Measurements from ENCODE around the gene MAGI1. TPM values are rescaled to one million over a fixed set of nuclear protein-coding genes. Genes with fewer than 3 reads are reported as not detected.

The MAGI1 gene
- total RNA-seq, 1 donor from 2014 or later = 13.7 TPM

- no peak for ATAC-seq
Measured at GRCh38 chr3:65787827-65788226, 250.9 kb downstream of the MAGI1 start.

- ATAC-seq = no peak
Measured at GRCh38 chr3:65787340-65787739, 251.4 kb downstream of the MAGI1 start.

GRCh38 chr3:65786890-65787289 lies 251.8 kb downstream of the MAGI1 start:
- ATAC-seq = no peak

DNA sequence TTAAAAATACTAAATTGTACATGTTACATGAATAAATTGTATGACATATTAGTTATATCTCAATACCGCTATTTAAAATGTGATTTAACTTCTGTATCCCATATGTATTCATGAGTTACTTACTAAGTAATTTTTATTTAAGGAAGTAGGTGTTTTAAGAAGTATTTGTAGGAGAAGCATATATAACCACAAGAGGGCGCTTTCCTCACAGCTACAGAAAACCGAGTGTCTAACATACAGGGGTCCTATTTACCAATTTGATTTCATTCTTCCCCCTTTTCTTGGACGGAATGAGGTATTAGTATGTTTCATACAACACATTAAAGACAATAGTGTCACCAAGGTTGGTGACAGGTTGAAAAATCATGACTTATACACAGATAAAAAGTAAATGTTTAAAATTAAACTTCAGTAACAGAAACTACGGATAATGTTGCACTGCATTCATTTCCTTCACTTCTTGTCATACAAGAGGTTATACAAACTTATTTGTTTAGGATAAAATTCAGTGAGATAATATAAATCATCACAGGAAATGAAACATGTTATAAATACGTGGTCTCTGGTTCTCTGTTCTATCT lies 253.6 kb downstream of the MAGI1 start:
- ATAC-seq = no peak

DNA sequence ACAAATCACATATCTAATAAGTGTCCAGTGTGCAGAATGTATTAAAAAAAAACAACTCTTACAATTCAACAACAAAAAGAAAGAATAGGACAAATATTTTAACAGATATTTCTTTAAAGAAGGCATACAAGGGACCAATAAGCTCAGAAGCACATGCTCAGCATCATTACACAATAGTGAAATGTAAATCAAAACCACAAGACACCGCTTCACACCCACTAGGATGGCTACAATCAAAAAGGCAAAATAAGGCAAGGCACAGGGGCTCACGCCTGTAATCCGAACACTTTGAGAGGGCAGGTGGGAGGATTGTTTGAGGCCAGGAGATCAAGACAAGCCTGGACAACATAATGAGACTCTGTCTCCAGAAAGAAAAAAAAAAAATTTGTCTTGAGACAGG lies 255.6 kb downstream of the MAGI1 start:
- ATAC-seq = no peak

GRCh38 chr3:65781594-65781993 lies 257.1 kb downstream of the MAGI1 start:
- ATAC-seq = no peak

GRCh38 chr3:65779390-65779789 lies 259.3 kb downstream of the MAGI1 start:
- no peak for ATAC-seq

- no peak for ATAC-seq
Measured at GRCh38 chr3:65778968-65779367, 259.8 kb downstream of the MAGI1 start.

DNA sequence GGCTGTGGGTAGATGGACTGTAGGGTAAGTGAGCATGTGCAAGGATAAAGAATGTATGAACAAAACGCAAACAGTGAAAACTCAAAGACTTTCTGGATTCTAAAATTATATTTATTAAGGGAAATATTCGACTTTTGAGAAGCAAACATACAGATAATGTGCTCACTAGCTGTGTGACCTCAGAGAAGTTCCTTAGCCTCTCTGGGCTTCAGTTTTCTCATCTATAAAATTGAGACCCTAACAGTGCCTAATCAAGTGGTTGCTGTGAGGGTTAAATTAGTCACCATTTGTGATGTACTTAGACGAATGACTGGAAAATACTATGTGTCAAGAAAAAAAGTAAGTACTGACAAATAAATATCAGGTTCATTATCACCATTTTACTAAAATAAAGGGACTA lies 261.7 kb downstream of the MAGI1 start:
- ATAC-seq = no peak

GRCh38 chr3:65776494-65776893 lies 262.2 kb downstream of the MAGI1 start:
- ATAC-seq = no peak

DNA sequence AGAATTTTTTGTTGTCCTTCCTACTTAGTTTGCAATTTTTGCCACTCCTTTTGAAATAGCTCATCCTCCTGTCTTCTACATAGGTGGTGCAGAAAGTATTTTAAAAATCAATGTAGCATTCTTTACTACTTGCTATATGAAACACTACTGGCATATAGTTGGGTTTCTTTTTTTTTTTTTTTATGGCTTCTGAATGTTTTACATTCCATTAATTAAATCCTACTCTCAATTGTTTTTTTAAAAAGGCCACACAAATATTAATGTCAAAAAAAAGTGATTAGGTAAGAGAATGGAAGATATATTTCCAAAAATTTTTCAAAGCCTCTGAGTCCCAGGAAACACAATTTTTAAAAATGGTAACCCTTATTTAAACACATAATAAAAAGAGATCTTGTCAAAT lies 262.6 kb downstream of the MAGI1 start:
- ATAC-seq = no peak

DNA sequence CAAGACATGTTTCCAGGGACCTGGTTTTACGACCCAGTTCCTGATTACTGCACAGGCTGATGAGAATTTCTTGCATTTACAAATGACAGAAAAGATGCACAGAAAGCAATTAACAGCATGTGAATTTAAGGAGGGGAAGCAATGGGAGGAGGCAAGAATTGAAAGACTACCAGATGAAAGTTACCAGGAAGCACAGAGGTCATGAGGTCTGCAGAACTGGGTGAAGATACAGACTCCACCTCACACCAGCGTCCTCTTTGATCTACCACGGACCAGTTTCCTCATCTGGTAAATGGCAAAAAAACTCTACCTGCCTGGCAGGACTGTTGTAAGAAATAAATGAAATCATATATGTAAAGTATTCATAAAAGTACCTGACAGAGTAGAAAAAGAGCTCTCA lies 266.0 kb downstream of the MAGI1 start:
- ATAC-seq = no peak

- peak; percentile 31 for ATAC-seq
Measured at GRCh38 chr3:65767551-65767950, 271.2 kb downstream of the MAGI1 start.

DNA sequence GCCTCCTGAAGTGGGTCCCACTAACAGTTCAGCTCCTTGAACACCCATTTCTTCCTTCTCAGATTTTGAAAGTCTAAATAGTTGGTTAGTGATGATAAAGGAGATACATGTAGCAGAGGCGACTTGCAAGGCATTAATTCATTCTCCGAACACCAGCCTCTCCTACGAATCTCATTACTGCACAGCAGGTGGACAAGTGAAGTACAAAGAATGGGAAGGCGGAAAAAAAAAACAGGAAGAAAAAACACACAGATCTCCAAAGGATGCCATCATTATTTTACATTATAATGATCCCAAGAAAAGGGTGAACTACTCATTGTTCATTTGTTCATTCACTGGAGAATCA lies 276.5 kb downstream of the MAGI1 start:
- no peak for ATAC-seq

DNA sequence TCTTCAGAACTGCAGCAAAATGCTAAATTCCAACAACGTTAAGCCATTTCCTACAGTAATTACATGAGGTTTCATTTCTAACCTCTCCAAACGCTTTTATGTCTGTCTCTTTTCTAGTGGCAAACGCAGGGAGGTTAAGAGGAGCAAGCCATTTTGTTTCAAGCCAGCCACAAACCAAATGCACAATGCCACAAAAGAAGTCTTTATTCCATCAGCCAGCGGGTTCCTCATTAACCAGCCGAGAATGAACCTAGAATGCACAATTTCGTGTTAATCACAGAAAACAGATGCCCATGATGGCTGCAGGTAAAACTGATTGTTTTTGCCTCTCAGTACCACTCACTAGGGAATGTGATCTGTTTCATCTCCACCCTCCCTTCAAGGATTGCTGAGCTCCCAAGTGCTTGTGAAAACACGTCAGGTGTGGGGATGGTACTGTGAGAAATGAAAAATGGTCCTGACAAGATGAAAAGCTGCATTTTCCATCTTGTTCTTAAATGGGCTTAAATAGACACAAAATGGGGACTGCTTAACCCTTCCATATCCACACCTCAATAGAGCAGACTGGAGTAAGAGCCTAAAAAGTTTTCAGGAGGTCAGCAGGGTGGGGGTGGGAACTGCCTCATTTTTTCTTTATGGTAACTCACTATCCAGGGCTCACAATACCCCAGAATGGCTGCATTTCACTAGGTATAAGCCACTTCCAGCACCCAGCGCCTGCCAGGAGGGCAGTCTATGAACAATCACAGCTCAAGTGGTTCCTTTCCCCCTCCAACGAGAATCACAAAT lies 277.1 kb downstream of the MAGI1 start:
- ATAC-seq = no peak

GRCh38 chr3:65758876-65759598 lies 279.7 kb downstream of the MAGI1 start:
- no peak for ATAC-seq

- ATAC-seq = no peak
Measured at GRCh38 chr3:65758438-65758837, 280.3 kb downstream of the MAGI1 start.

GRCh38 chr3:65752636-65753035 lies 286.1 kb downstream of the MAGI1 start:
- no peak for ATAC-seq

- no peak for ATAC-seq
Measured at GRCh38 chr3:65751123-65751700, 287.5 kb downstream of the MAGI1 start.

- no peak for ATAC-seq
Measured at GRCh38 chr3:65749066-65749465, 289.7 kb downstream of the MAGI1 start.

GRCh38 chr3:65748326-65748725 lies 290.4 kb downstream of the MAGI1 start:
- ATAC-seq = no peak

DNA sequence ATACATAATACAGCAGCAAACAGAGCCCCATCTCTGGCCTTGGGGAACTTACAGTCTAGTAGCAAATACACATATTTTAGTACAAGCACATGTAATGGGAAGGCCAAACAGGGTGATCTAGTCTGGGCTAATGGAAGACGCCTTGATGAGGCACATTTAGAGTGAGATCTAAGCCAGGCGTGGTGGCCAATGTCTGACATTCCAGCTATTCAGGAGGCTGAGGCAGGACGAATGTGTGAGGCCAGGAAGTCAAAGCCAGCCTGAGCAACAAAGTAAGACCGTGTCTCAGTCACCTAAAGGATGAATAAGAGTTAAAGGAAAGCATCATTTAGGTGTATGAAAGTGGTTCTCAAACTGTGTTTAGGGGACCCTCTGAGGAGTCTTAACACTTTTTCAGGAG lies 291.9 kb downstream of the MAGI1 start:
- no peak for ATAC-seq

GRCh38 chr3:65745306-65745705 lies 293.4 kb downstream of the MAGI1 start:
- no peak for ATAC-seq

- no peak for ATAC-seq
Measured at GRCh38 chr3:65742914-65743313, 295.8 kb downstream of the MAGI1 start.
